GM19328 (cell line): ENCODE measurements around the gene STK16.

Experiments
- ATAC-seq: cut with Tn5 transposase; IDR thresholded peaks from one replicate; pipeline ENCODE4 v1.9.1; 2021; ENCODE audit warnings: mild to moderate bottlenecking, moderate library complexity; ENCODE audit not compliant: unreplicated experiment

STK16 gene

DNA sequence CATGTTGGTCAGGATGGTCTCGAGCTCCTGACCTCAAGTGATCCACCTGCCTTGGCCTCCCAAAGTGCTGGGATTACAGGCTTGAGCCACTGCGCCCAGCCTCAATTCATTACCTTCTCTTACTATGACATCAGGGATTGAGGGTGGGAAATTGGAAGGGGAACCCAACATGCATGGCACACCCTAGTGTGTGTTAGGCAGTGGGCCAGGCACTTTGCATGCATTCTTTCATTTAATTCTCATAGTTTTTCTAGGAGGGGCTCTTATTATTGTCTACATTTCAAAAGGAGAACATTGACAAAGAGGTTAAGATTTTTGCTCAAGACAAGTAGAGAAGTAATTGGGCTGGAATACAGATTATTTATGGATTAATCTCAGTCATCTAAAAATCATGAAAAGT lies 23.0 kb downstream of the STK16 start:
- no peak for ATAC-seq

DNA sequence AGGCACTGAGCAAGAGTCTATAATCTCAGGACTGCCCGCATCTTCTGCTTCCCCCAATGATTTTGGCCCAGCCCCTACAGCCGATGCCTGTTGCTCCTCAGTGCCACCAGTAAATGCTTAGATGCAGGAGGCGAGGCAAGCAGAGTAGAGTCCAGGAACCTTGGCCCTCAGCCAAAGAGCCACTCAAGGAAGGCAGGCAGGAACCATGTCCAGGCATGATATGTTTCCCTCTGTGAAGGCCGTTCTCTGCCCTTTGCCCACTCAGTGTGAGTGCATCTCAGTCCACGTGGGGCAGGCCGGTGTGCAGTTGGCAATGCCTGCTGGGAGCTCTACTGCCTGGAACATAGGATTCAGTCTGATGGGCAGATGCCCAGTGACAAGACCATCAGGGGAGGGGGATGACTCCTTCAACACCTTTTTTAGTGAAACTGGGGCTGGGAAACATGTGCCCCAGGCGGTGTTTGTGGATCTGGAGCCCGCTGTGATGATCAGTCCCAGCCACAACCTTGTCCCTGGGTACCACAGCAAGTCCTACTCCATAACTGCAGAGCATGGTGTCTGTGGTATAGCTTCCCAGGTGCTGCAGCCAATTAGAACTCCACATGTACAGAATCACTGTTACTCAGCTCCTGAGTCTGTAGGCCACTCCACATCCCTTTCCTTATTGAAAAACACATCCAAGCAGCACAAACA lies 24.2 kb downstream of the STK16 start:
- ATAC-seq = no peak

DNA sequence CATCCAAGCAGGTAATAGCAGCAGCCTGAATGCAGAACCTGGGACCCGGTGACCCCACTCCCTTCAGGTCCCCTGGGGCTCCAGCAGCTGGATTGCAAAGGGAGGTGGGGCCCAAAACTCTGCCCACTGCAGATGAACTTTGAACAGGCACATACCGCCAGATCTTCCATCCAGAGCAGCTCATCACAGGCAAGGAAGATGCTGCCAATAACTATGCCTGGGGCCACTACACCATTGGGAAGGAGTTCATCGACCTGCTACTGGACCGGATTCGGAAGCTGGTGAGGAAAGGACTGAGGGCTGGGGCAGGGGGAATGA lies 24.7 kb downstream of the STK16 start:
- ATAC-seq = no peak

DNA sequence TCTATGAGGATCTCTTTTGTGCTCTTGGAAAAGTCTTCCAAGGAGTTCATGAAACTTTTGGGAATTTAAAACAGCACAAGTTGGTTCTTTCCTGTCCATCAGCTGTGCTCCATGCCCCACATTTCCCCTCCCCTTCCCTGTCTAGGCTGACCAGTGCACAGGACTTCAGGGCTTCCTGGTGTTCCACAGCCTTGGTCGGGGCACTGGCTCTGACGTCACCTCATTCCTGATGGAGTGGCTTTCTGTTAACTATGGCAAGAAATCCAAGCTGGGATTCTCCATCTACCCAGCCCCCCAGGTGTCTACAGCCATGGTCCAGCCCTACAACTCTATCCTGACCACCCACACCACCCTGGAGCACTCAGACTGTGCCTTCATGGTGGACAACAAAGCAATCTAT lies 25.7 kb downstream of the STK16 start:
- no peak for ATAC-seq

DNA sequence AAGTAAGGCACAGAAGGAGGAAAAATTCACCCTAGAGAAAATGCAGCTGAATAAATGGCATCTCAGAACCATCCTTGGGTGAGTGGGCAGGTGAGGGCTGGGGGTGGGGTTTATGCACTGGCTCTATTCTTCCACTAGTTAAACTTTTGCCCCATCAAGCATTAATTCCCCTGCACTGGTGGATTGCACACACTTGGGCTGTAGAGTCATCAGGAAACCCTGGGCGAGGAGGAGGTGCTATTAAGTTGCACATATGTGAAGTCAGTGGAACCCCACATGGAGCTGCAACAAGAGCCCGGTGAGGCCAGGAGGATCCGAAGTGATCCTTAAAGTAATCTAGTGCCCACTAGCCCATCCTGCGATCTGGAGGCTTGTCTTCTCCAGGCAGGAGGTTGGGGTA lies 27.1 kb downstream of the STK16 start:
- ATAC-seq = no peak

DNA sequence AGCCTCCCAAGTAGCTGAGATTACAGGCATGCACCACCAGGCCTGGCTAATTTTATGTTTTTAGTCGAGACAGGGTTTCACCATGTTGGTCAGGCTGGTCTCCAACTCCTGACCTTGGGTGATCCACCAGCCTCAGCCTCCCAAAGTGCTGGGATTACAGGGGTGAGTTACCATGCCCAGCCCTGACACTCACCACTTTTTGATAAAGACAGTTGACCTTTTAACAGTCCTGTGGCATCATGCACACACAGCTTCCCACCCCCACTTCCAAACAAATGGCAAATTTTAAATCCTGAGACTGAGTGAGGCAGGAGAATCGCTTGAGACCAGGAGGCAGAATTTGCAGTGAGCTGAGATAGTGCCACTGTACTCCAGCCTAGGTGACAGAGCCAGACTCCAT lies 27.7 kb downstream of the STK16 start:
- no peak for ATAC-seq

GRCh38 chr2:219273937-219274336 lies 28.7 kb downstream of the STK16 start:
- ATAC-seq = no peak

- no peak for ATAC-seq
These were observed 29.2 kb downstream of the STK16 start for GRCh38 chr2:219274361-219274921.

DNA sequence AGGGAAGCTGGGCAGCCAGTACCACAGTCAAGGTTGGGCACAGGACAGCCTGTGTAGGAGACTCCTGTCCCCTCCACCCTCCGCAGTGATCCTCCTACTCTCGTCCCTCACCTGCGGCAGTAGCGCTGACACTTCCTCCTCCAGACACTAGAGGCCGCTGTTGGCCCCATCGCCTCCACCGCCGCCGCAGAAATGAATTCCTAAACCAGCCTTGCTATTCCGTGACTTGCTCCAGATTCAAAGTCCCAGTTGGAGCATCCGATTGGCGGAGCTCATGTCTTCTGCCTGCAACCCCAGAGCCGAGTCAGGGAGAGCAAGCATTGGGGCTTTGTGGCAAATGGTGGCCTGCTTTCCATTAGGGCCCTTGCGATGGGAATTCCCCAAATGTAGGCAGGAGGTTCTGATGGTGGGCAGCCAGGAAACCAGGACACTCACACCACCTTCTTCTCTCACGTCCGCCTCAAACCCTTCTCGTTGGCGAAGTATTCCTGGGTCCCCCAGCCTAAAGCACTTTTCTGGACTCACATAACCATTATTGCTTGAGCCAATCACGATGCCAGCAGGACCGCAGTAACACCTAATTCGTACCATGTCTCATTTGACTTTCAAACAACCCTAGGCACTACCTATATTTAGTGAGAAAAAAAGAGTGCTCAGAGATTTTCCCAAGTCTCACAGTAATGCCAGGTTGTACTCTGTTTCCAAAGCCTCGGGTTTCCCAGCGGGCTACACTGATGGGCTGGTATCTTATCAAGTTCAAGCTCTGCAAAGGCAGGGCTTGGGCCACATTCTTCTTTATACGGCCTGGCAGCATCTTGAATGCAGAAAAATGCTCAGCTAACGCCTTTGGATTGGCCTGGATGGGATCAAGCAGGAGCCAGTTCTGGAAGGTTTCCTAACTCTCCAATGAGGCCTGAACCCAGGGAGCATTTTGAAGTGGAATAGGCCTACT lies 32.7 kb downstream of the STK16 start:
- ATAC-seq = no peak

DNA sequence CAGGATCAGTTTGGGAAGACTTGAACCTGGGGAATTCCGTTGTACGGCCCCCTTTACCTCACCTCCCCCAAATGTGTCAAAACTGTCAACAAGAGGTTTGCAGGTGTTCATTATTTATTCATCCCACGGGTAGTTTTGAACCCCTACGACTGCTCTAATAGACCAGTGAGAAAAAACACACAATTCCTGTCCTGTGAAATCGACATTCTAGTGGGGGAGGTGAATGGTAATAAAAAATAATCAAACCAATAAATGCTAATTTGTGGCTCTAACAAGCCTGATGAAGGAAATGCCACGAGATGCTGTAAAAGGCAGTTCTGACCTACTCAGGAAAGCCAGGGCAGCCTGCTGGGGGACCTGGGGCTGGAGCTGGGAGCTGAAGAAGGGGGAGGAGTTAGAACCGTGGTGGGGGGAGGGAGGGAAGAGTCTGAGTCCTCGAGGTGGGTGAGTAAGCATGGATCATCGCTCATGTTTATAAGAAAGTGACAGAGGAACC lies 33.4 kb downstream of the STK16 start:
- no peak for ATAC-seq

DNA sequence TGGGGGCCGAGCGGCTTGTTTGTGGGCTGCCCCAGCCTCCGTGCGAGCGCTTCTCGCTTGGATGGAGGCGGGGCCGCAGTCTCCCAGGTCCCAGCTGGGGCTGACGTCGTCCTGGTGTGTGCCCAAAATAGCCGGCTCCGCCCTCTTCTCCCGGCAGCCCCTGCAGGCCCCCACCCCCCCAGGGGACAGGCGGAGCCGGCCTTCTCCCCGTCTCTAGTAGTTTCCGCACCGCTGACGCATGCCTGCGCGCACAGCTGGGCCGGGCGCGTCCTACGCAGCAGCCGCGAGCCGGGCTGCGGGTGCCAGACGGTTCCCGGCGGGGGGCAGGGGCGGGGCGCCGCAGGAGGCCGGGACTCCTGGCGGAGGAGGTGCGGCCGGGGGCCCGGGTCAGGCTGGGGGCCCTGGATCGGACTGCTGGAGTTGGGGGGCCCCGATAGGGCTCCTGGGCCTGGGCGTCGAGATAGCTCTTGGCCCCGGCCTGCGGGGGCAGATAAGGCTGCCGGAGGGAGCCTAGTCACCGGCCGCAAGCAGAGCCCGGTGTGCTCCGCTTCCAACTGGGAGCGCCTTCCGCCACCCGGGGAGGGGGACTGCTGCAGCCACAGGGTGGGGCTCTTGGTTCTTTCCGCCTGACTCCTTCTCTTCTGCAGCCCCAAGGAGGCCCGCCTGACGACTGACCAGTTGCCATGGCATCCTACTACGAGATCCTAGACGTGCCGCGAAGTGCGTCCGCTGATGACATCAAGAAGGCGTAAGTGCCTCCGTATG lies 34.1 kb downstream of the STK16 start, which contains the start of gene DNAJB2:
Gene DNAJB2 (plus strand): TSS at position 216 of the 765 bp plus-strand sequence. CDS start 468 bp downstream, at position 684.
- peak; percentile 87 for ATAC-seq

- ATAC-seq = no peak
These were observed 34.7 kb downstream of the STK16 start for GRCh38 chr2:219279916-219280516.

DNA sequence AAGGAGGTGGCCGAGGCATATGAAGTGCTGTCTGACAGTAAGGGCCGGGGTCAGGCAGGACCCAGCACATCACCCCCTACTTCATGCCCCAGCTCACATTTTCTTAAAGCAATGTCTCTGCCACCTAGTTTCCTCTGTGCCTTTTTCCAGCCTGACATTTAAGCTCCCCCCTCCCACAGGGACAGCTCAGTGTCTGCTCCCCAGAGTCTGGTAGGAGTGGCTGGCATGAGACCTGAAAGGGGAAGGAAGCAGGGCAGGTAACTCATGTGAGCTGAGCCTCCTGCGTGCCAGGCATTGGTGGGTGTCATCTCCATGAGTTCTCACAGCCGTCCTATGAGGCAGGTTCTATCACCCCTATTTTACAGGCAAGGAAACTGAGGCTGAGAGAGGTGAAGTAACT lies 35.4 kb downstream of the STK16 start:
- no peak for ATAC-seq

GRCh38 chr2:219281588-219281987 lies 36.3 kb downstream of the STK16 start:
- ATAC-seq = no peak

GRCh38 chr2:219282375-219282774 lies 37.1 kb downstream of the STK16 start:
- no peak for ATAC-seq

DNA sequence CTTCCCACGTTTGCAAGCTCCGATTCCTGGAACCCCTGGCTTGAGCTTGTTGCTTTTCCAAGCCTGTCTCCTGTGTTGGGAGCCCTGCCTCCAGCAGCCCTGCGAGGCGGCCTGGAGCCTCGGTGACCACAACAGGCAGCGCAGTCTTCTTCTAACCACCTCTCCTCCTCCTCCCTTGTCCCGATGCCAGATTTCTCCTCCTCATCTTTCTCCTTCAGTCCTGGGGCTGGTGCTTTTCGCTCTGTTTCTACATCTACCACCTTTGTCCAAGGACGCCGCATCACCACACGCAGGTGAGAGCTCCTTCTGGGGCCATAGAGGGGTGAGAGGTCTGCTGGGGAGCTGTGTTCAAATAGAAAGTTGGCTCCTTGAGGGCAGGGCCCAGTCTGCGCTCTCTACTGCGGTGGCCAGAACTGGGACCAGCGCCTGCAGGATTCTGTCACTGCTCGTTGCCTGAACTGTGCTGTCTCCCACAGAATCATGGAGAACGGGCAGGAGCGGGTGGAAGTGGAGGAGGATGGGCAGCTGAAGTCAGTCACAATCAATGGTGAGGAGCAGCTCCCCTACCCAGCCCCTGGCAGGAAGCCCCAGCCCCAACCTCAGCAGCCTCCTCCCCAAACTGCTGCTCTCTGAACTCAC lies 37.8 kb downstream of the STK16 start:
- no peak for ATAC-seq

GRCh38 chr2:219284501-219285372 lies 39.5 kb downstream of the STK16 start:
- no peak for ATAC-seq

- no peak for ATAC-seq
These were observed 40.1 kb downstream of the STK16 start for GRCh38 chr2:219285373-219285735.

DNA sequence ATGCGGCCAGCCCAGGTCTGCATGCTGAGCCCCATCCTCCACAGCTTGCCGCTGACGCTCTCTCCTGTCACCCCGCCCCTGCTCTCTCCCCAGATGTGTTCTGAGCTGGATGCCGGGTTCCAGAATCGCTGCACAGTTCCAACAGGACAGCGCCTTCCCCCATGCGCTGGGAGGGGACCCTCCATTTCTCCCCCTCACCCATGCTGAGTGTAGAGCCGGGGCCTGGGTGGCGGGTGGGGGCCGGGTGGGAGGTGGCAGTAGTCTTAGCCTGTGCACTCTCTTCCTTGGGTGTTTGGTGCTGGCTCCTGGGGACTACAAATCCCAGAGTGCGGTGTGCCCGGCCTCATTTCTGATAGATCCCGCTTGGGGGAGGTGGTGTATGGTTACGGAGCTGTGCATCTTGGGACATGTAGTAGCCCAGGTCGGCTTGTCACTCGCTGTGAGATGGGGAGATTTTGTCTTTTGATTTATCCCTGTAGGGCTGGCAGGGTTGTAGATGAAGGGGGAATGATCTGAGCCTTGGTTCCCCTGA lies 40.7 kb downstream of the STK16 start:
- no peak for ATAC-seq
